Gastrocnemius medialis (tissue), 4 donors: ENCODE results near the gene GINS2.

Experiments
- CTCF ChIP-seq, 5 experiments: fragments of 450-650 bp in 3 of 5; fragments of 200-600 bp in 2 of 5; sonication (generic) in 2 of 5; IDR thresholded peaks in 4 of 5; conservative IDR thresholded peaks in 1 of 5; 1 replicate in 4 of 5; 2 replicates in 1 of 5; pipeline ENCODE4 v1.5.1; 2016 to 2019; ENCODE audit warnings: antibody characterized with exemption in 5 of 5, mild to moderate bottlenecking in 3 of 5, moderate library complexity in 3 of 5
- POLR2A ChIP-seq, 2 donors: fragments of 450-650 bp; IDR thresholded peaks; one replicate each; pipeline ENCODE4 v1.6.1; 2017; ENCODE audit warnings: antibody characterized with exemption in 2 of 2, mild to moderate bottlenecking in 2 of 2, moderate library complexity in 2 of 2

- TF ChIP-seq CTCF (IDR thresholded peaks at IDR 0.05 in 4 of 5, conservative IDR thresholded peaks at IDR 0.05 in 1 of 5) (no peak), POLR2A (IDR thresholded peaks at IDR 0.05) (no peak)
These were observed 58.9 kb downstream of the GINS2 start for GRCh38 chr16:85629853-85630252.
